Osteoblast (primary cell): ENCODE results near the gene ADPRM. TPM values are rescaled to one million over a fixed set of nuclear protein-coding genes. Genes with fewer than 3 reads are reported as not detected.

Experiments
- DNase-seq: peaks from one replicate; pipeline ENCODE4 v3.0.0; 2011; ENCODE audit warnings: low spot score, mixed read lengths; ENCODE audit not compliant: insufficient read length; ENCODE audit errors: missing footprints
- H2AFZ ChIP-seq: 2 replicates; pipeline ENCODE4 v1.6.0; 2011; ENCODE audit warnings: mild to moderate bottlenecking, low read length
- H3K27ac ChIP-seq: 2 replicates; pipeline ENCODE4 v1.5.1; 2011; ENCODE audit warnings: mild to moderate bottlenecking, low read depth, low read length, moderate library complexity
- H3K27me3 ChIP-seq: 2 replicates; pipeline ENCODE4 v1.6.0; 2012; ENCODE audit warnings: mild to moderate bottlenecking, control low read depth, inconsistent platforms, low read length, moderate library complexity; ENCODE audit not compliant: insufficient read depth
- H3K36me3 ChIP-seq: 2 replicates; pipeline ENCODE4 v1.5.1; 2011; ENCODE audit warnings: mild to moderate bottlenecking, low read length, control low read depth, moderate library complexity; ENCODE audit not compliant: insufficient read depth
- H3K4me1 ChIP-seq: 2 replicates; pipeline ENCODE4 v1.5.1; 2011; ENCODE audit warnings: mild to moderate bottlenecking, low read length, control low read depth, moderate library complexity; ENCODE audit not compliant: insufficient read depth
- H3K4me2 ChIP-seq: 2 replicates; pipeline ENCODE4 v1.6.0; 2011; ENCODE audit warnings: mild to moderate bottlenecking, low read length; ENCODE audit not compliant: insufficient read depth
- H3K4me3 ChIP-seq: fragments of 200-600 bp; sonication (generic); 3 replicates; pipeline ENCODE4 v1.5.1; 2012; ENCODE audit warnings: mild to moderate bottlenecking, low read length, inconsistent platforms; ENCODE audit not compliant: insufficient read depth
- H3K79me2 ChIP-seq: 2 replicates; pipeline ENCODE4 v1.6.0; 2012; ENCODE audit warnings: mild to moderate bottlenecking, low read length, control low read depth, inconsistent platforms; ENCODE audit not compliant: insufficient read depth
- H3K9me3 ChIP-seq: 2 replicates; pipeline ENCODE4 v1.5.1; 2011; ENCODE audit warnings: low read depth, low read length, control low read depth
- H4K20me1 ChIP-seq: 2 replicates; pipeline ENCODE4 v1.6.0; 2012; ENCODE audit warnings: mild to moderate bottlenecking, low read length, control low read depth; ENCODE audit not compliant: insufficient read depth
- total RNA-seq: library from RNA; depleted of rRNA; stranded (reverse); fragments of >200 nt; gene quantifications from 2 replicates; pipeline ENCODE4 v1.2.3, GENCODE V29; 2012
- TF ChIP-seq, protein P1 (sequence below): IDR thresholded peaks from 2 replicates; pipeline ENCODE4 v1.5.1; 2011; ENCODE audit warnings: mild to moderate bottlenecking, low read depth, low read length, moderate library complexity; ENCODE audit errors: extremely low read depth

ADPRM gene
- total RNA-seq, 1 donor: 17.4 TPM

- H3K4me2 ChIP-seq: peak overlapping the region; percentile 87
- TF ChIP-seq, protein P1, sequence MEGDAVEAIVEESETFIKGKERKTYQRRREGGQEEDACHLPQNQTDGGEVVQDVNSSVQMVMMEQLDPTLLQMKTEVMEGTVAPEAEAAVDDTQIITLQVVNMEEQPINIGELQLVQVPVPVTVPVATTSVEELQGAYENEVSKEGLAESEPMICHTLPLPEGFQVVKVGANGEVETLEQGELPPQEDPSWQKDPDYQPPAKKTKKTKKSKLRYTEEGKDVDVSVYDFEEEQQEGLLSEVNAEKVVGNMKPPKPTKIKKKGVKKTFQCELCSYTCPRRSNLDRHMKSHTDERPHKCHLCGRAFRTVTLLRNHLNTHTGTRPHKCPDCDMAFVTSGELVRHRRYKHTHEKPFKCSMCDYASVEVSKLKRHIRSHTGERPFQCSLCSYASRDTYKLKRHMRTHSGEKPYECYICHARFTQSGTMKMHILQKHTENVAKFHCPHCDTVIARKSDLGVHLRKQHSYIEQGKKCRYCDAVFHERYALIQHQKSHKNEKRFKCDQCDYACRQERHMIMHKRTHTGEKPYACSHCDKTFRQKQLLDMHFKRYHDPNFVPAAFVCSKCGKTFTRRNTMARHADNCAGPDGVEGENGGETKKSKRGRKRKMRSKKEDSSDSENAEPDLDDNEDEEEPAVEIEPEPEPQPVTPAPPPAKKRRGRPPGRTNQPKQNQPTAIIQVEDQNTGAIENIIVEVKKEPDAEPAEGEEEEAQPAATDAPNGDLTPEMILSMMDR: no peak
- peak; percentile 85 for DNase-seq
- H2AFZ ChIP-seq: peak overlapping the region; percentile 75
- H4K20me1 ChIP-seq: no peaks in the 10 kb centered on the region
- H3K4me3 ChIP-seq: peak overlapping the region; percentile 80
- peak overlapping the region; percentile 74 for H3K27ac ChIP-seq
- H3K9me3 ChIP-seq: no peaks in the 10 kb centered on the region
- H3K27me3 ChIP-seq: no peaks in the 10 kb centered on the region
- H3K4me1 ChIP-seq: peaks cover 19% of the 10 kb centered on the region
- peaks cover 20% of the 10 kb centered on the region for H3K36me3 ChIP-seq
- H3K79me2 ChIP-seq: peaks cover 70% of the 10 kb centered on the region
Observed at GRCh38 chr17:10698096-10698818, 863 bp downstream of the ADPRM start.

- peaks cover 8% of the 10 kb centered on the region for H3K36me3 ChIP-seq
- H3K4me2 ChIP-seq: no peak overlapping the region
- TF ChIP-seq, protein P1: no peak
- H3K4me3 ChIP-seq: no peak overlapping the region
- DNase-seq: peak; percentile 74
- no peaks in the 10 kb centered on the region for H3K27me3 ChIP-seq
- H2AFZ ChIP-seq: no peak overlapping the region
- H3K4me1 ChIP-seq: peaks cover 19% of the 10 kb centered on the region
- H4K20me1 ChIP-seq: no peaks in the 10 kb centered on the region
- no peak overlapping the region for H3K27ac ChIP-seq
- H3K9me3 ChIP-seq: no peaks in the 10 kb centered on the region
- peaks cover 58% of the 10 kb centered on the region for H3K79me2 ChIP-seq
Observed at GRCh38 chr17:10699856-10700255, 2.5 kb downstream of the ADPRM start.

DNA sequence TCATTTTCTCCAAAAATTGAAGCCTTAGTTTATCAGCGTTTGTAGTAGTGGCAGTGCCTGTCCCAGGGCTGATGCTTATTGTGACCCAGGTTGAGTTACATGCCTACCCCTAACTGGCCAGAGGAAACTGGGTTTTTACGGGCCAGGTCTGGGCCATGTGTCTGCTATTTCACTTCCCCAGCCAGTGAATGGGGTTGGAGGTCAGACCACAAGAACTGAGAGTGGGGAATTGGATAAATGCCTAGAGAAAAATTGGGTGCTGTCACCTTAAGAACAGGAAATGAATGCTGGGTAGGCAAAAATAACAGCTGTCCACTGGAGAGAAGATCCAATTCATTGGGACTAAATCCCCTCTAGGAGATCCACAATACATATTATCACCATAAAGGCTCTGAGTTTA, 5.2 kb downstream of the ADPRM start:
- no peak for DNase-seq
- Histone ChIP-seq H3K79me2 (peaks cover 32% of the 10 kb centered on the region), H4K20me1 (no peaks in the 10 kb centered on the region), H3K27ac (no peak overlapping the region), H3K9me3 (no peaks in the 10 kb centered on the region), H3K27me3 (no peaks in the 10 kb centered on the region), H3K4me1 (peaks cover 14% of the 10 kb centered on the region), H2AFZ (no peak overlapping the region), H3K4me3 (no peak overlapping the region), H3K4me2 (peak overlapping the region; percentile 3), H3K36me3 (peaks cover 24% of the 10 kb centered on the region)
- TF ChIP-seq, protein P1: no peak

DNA sequence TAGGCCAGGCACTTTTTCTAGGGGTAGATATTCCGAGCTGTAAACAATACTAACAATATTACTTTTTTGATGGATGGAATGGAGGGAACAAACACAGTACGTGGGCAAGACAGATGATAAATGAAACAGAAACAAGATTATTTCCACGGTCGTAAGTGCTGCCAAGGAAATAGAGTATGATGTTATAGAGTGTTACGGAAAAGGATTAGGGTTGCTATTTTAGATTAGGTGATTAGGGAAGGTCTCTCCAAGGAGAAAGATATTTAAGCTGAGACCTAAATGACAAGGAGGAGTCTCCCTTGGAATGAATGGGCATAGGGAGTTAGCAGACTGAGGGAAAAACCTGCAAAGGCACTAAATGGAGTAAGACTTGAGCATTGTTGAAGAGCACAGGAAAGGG, 8.3 kb downstream of the ADPRM start:
- Histone ChIP-seq H4K20me1 (no peaks in the 10 kb centered on the region), H3K27me3 (no peaks in the 10 kb centered on the region), H3K9me3 (no peaks in the 10 kb centered on the region), H3K4me1 (peaks cover 7% of the 10 kb centered on the region), H2AFZ (no peak overlapping the region), H3K4me3 (no peak overlapping the region), H3K27ac (no peak overlapping the region), H3K4me2 (no peak overlapping the region), H3K79me2 (peaks cover 12% of the 10 kb centered on the region), H3K36me3 (peaks cover 44% of the 10 kb centered on the region)
- DNase-seq: no peak
- TF ChIP-seq, protein P1: no peak
